Measurements from ENCODE around the gene GABRA4.
A peak's percentile ranks its signal among the peaks of the same experiment; 100 is the strongest.

The GABRA4 gene

DNA sequence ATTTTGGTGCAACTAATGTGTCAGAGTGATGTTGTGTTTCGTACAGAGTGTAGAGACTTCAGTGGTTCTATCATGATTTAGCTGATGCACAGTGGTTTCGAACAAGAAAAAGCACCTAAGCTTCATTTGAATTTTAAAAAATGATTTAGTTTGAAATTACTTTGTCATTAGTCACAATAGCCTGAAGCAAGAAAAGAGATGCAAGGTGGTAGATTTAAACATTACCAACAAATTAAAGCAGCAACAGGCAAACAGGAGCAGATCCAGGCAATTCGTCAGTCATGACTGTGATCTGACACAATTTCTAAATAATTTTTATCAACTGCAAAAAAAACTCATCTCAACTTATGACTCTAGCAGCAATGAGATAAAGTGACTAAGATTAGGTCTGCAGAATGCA is 59.7 kb downstream of the GABRA4 start:
- no peaks in the 10 kb centered on the region for H3K9me3 ChIP-seq (replicated peaks; ENCODE audit: insufficient read depth, low read length)
- DNase-seq = no peak
- H4K20me1 ChIP-seq (ENCODE audit: insufficient read depth, low read length) = no peaks in the 10 kb centered on the region
- no peaks in the 10 kb centered on the region for H3F3A ChIP-seq (ENCODE audit: insufficient read depth, low read length)
- no peaks in the 10 kb centered on the region for H3K79me2 ChIP-seq (ENCODE audit: low read length)
- H3K4me1 ChIP-seq (ENCODE audit: low read length) = no peaks in the 10 kb centered on the region
- no peak overlapping the region for H3K4me3 ChIP-seq (ENCODE audit: low read length)
- H3K27me3 ChIP-seq (replicated peaks; ENCODE audit: insufficient read depth, low read length) = no peaks in the 10 kb centered on the region
- no peak overlapping the region for H2AFZ ChIP-seq (ENCODE audit: low read length)
- H3K9ac ChIP-seq (ENCODE audit: low read length) = no peak overlapping the region
- no peaks in the 10 kb centered on the region for H3K9me2 ChIP-seq (replicated peaks; ENCODE audit: insufficient read depth, low read length)
- no peak overlapping the region for H3K4me2 ChIP-seq (ENCODE audit: low read depth, low read length)
- H3K27ac ChIP-seq (ENCODE audit: low read length) = no peak overlapping the region
- H3K36me3 ChIP-seq (replicated peaks; ENCODE audit: insufficient read depth, low read length) = no peaks in the 10 kb centered on the region
- TF ChIP-seq EZH2phosphoT487 (IDR thresholded peaks at IDR 0.05; ENCODE audit: low read length) = no peak
- TF ChIP-seq EZH2 (optimal IDR thresholded peaks at IDR 0.05; ENCODE audit: low read depth, low read length) = no peak
- TF ChIP-seq, protein P1, sequence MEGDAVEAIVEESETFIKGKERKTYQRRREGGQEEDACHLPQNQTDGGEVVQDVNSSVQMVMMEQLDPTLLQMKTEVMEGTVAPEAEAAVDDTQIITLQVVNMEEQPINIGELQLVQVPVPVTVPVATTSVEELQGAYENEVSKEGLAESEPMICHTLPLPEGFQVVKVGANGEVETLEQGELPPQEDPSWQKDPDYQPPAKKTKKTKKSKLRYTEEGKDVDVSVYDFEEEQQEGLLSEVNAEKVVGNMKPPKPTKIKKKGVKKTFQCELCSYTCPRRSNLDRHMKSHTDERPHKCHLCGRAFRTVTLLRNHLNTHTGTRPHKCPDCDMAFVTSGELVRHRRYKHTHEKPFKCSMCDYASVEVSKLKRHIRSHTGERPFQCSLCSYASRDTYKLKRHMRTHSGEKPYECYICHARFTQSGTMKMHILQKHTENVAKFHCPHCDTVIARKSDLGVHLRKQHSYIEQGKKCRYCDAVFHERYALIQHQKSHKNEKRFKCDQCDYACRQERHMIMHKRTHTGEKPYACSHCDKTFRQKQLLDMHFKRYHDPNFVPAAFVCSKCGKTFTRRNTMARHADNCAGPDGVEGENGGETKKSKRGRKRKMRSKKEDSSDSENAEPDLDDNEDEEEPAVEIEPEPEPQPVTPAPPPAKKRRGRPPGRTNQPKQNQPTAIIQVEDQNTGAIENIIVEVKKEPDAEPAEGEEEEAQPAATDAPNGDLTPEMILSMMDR (IDR thresholded peaks at IDR 0.05; ENCODE audit: low read length) = no peak

DNA sequence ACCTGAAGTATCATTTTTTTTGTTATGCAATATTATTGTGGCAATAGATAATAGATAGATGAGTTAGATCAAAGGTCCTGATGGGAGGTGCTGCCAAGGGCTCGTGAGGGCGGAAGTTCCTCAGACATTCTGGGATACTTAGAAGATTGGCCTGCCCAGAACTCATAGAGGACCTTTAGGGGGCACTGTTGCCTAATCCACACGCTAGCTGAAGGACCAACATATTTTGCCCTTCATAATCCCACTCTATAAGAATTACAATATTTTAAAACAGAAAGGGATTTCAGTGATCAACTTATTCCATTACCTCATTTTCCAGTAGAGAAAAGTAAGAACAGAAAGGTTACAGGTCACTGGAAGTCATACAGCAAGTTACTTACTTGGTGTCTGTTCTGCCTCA is 61.4 kb downstream of the GABRA4 start:
- H3K9ac ChIP-seq (ENCODE audit: low read length) = no peak overlapping the region
- H3K4me2 ChIP-seq (ENCODE audit: low read depth, low read length) = no peak overlapping the region
- no peaks in the 10 kb centered on the region for H3K9me3 ChIP-seq (replicated peaks; ENCODE audit: insufficient read depth, low read length)
- H3K27me3 ChIP-seq (replicated peaks; ENCODE audit: insufficient read depth, low read length) = no peaks in the 10 kb centered on the region
- no peak overlapping the region for H3K4me3 ChIP-seq (ENCODE audit: low read length)
- no peak overlapping the region for H3K27ac ChIP-seq (ENCODE audit: low read length)
- no peaks in the 10 kb centered on the region for H3K9me2 ChIP-seq (replicated peaks; ENCODE audit: insufficient read depth, low read length)
- TF ChIP-seq EZH2phosphoT487 (IDR thresholded peaks at IDR 0.05; ENCODE audit: low read length) = no peak
- TF ChIP-seq EZH2 (optimal IDR thresholded peaks at IDR 0.05; ENCODE audit: low read depth, low read length) = no peak
- TF ChIP-seq, protein P1 (IDR thresholded peaks at IDR 0.05; ENCODE audit: low read length) = peak; percentile 76
- H3F3A ChIP-seq (ENCODE audit: insufficient read depth, low read length) = no peaks in the 10 kb centered on the region
- no peaks in the 10 kb centered on the region for H3K4me1 ChIP-seq (ENCODE audit: low read length)
- H3K36me3 ChIP-seq (replicated peaks; ENCODE audit: insufficient read depth, low read length) = no peaks in the 10 kb centered on the region
- no peak overlapping the region for H2AFZ ChIP-seq (ENCODE audit: low read length)
- H3K79me2 ChIP-seq (ENCODE audit: low read length) = no peaks in the 10 kb centered on the region
- peak; percentile 53 for DNase-seq
- no peaks in the 10 kb centered on the region for H4K20me1 ChIP-seq (ENCODE audit: insufficient read depth, low read length)

DNA sequence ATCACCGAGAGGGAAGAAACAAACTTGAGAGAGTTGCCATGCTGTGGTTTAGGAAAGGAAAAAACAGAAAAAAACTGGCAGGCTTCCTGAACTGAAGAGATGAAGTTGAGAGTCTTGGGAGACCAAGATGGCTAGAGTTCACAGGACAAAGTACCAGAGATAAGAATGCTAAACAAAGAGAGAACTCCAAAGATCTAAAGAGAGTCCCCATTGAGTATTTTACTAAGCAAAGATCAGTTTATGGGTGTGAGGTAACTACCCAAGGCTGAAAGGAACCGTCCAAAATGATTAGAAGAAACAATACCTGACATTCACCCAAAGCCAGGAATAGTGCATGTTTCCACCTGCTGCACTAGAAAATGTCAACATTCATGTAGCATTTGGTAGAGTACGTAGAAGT is 62.5 kb downstream of the GABRA4 start:
- Histone ChIP-seq H3K9ac (ENCODE audit: low read length) (no peak overlapping the region), H3K4me2 (ENCODE audit: low read depth, low read length) (no peak overlapping the region), H3K4me1 (ENCODE audit: low read length) (no peaks in the 10 kb centered on the region), H3F3A (ENCODE audit: insufficient read depth, low read length) (no peaks in the 10 kb centered on the region), H3K36me3 (replicated peaks; ENCODE audit: insufficient read depth, low read length) (no peaks in the 10 kb centered on the region), H3K9me3 (replicated peaks; ENCODE audit: insufficient read depth, low read length) (no peaks in the 10 kb centered on the region), H4K20me1 (ENCODE audit: insufficient read depth, low read length) (no peaks in the 10 kb centered on the region), H3K27me3 (replicated peaks; ENCODE audit: insufficient read depth, low read length) (no peaks in the 10 kb centered on the region), H2AFZ (ENCODE audit: low read length) (no peak overlapping the region), H3K4me3 (ENCODE audit: low read length) (no peak overlapping the region), H3K27ac (ENCODE audit: low read length) (no peak overlapping the region), H3K79me2 (ENCODE audit: low read length) (no peaks in the 10 kb centered on the region), H3K9me2 (replicated peaks; ENCODE audit: insufficient read depth, low read length) (no peaks in the 10 kb centered on the region)
- TF ChIP-seq EZH2phosphoT487 (IDR thresholded peaks at IDR 0.05; ENCODE audit: low read length) = no peak
- TF ChIP-seq, protein P1 (IDR thresholded peaks at IDR 0.05; ENCODE audit: low read length) = no peak
- TF ChIP-seq EZH2 (optimal IDR thresholded peaks at IDR 0.05; ENCODE audit: low read depth, low read length) = no peak
- no peak for DNase-seq

Data from MM.1S (cell line).